ENCODE data around the gene SMAD4. TPM values are rescaled to one million over a fixed set of nuclear protein-coding genes. Genes with fewer than 3 reads are reported as not detected.
"Not testable (repeated sequence)": the region's sequence is repeated elsewhere in the genome, so short reads cannot be mapped to it uniquely, and the experiment has no call there.

SMAD4 gene
- total and polyA plus RNA-seq, 2 donors (not counting 3 experiments of a cell fraction or from before 2014, with no cell fraction given) = 63.5 to 82.8 TPM

- no peak for TF ChIP-seq POLR2AphosphoS5 (IDR thresholded peaks at IDR 0.05; ENCODE audit: insufficient read depth, low read depth, low read length)
- TF ChIP-seq MAX (IDR thresholded peaks at IDR 0.05; ENCODE audit: insufficient read depth, insufficient read length) = no peak
- no peak for TF ChIP-seq JUN (IDR thresholded peaks at IDR 0.05; ENCODE audit: borderline replicate concordance, insufficient read depth, insufficient read length, low read depth)
- no peak for TF ChIP-seq CTCF (IDR thresholded peaks at IDR 0.05; ENCODE audit: extremely low read depth in 1 of 2, insufficient read depth in 1 of 2, low read depth in 1 of 2, low read length in 2 of 2)
- no peak for TF ChIP-seq GATA2 (IDR thresholded peaks at IDR 0.05; ENCODE audit: insufficient read depth, insufficient read length, low read depth, low read length)
- TF ChIP-seq EZH2 (IDR thresholded peaks at IDR 0.05; ENCODE audit: borderline replicate concordance, low read depth, low read length, severe bottlenecking) = no peak
- no peak for TF ChIP-seq FOS (IDR thresholded peaks at IDR 0.05; ENCODE audit: borderline replicate concordance, insufficient read depth, low read length)
- no peak for TF ChIP-seq MYC (IDR thresholded peaks at IDR 0.05; ENCODE audit: low read depth, low read length)
- TF ChIP-seq POLR2A (IDR thresholded peaks at IDR 0.05; ENCODE audit: low read depth, low read length) = no peak
- CTCF ChIA-PET = no interaction called here
Measured at GRCh38 chr18:51092117-51092516, 62.1 kb downstream of the SMAD4 start.

GRCh38 chr18:51092967-51093366 is 63.0 kb downstream of the SMAD4 start:
- BruUV-seq (replicated peaks); H3K27ac ChIP-seq (ENCODE audit: insufficient read depth, low read depth, low read length); H3K4me1 ChIP-seq (ENCODE audit: control insufficient read depth, extremely low read depth, insufficient read depth, low read length); H4K20me1 ChIP-seq (replicated peaks; ENCODE audit: control insufficient read depth, extremely low read depth, insufficient read depth, low read length); CTCF ChIA-PET; H3K27me3 ChIP-seq (ENCODE audit: control insufficient read depth in 2 of 2, insufficient read depth in 2 of 2, low read length in 2 of 2); H3K4me3 ChIP-seq (replicated peaks in 1 of 3; ENCODE audit: insufficient read depth in 1 of 3, low read depth in 1 of 3, low read length in 3 of 3); intact Hi-C loops (cut with micrococcal nuclease); H3K9ac ChIP-seq (replicated peaks; ENCODE audit: extremely low read depth, insufficient read depth, low read length); H3K4me2 ChIP-seq (ENCODE audit: insufficient read depth, low read length); POLR2A ChIA-PET; H3K79me2 ChIP-seq (ENCODE audit: control insufficient read depth, insufficient read depth, low read length); DNase-seq (ENCODE audit: low read depth, low spot score); H3K9me1 ChIP-seq (replicated peaks; ENCODE audit: control insufficient read depth, extremely low read depth, insufficient read depth, low read length); FAIRE-seq; H2AFZ ChIP-seq (ENCODE audit: low read depth, low read length); H3K36me3 ChIP-seq (ENCODE audit: control insufficient read depth in 2 of 2, extremely low read depth in 1 of 2, insufficient read depth in 2 of 2, low read length in 2 of 2); H3K9me3 ChIP-seq (replicated peaks; ENCODE audit: control insufficient read depth, insufficient read depth, low read length); dilution Hi-C loops (cut with MboI; ENCODE audit: extremely low pct_ligation_motif_present, low sequenced_read_pairs): not testable (repeated sequence)

More at GRCh38 chr18:51092117-51092516, 62.1 kb downstream of the SMAD4 start:
- POLR2A ChIA-PET = no interaction called here
- intact Hi-C loops (cut with micrococcal nuclease) (no loop called here), dilution Hi-C loops (cut with MboI; ENCODE audit: extremely low pct_ligation_motif_present, low sequenced_read_pairs) (no loop called here)
- no peak overlapping the region for H3K4me3 ChIP-seq (replicated peaks in 1 of 3; ENCODE audit: insufficient read depth in 1 of 3, low read depth in 1 of 3, low read length in 3 of 3)
- no peaks in the 10 kb centered on the region for H3K36me3 ChIP-seq (ENCODE audit: control insufficient read depth in 2 of 2, extremely low read depth in 1 of 2, insufficient read depth in 2 of 2, low read length in 2 of 2)
- H3K9ac ChIP-seq (replicated peaks; ENCODE audit: extremely low read depth, insufficient read depth, low read length) = no peak overlapping the region
- H3K79me2 ChIP-seq (ENCODE audit: control insufficient read depth, insufficient read depth, low read length) = no peaks in the 10 kb centered on the region
- BruUV-seq (replicated peaks) = no TSS peak
- no peaks in the 10 kb centered on the region for H3K9me3 ChIP-seq (replicated peaks; ENCODE audit: control insufficient read depth, insufficient read depth, low read length)
- no peak overlapping the region for H2AFZ ChIP-seq (ENCODE audit: low read depth, low read length)
- H3K27ac ChIP-seq (ENCODE audit: insufficient read depth, low read depth, low read length) = no peak overlapping the region
- FAIRE-seq = no peak
- H3K9me1 ChIP-seq (replicated peaks; ENCODE audit: control insufficient read depth, extremely low read depth, insufficient read depth, low read length) = no peaks in the 10 kb centered on the region
- no peaks in the 10 kb centered on the region for H3K27me3 ChIP-seq (ENCODE audit: control insufficient read depth in 2 of 2, insufficient read depth in 2 of 2, low read length in 2 of 2)
- no peak overlapping the region for H3K4me2 ChIP-seq (ENCODE audit: insufficient read depth, low read length)
- no peak for DNase-seq (ENCODE audit: low read depth, low spot score)
- no peaks in the 10 kb centered on the region for H3K4me1 ChIP-seq (ENCODE audit: control insufficient read depth, extremely low read depth, insufficient read depth, low read length)
- H4K20me1 ChIP-seq (replicated peaks; ENCODE audit: control insufficient read depth, extremely low read depth, insufficient read depth, low read length) = no peaks in the 10 kb centered on the region
